ENCODE data around the gene TNFRSF14. TPM values are rescaled to one million over a fixed set of nuclear protein-coding genes. Genes with fewer than 3 reads are reported as not detected.

TNFRSF14 gene
- total and polyA plus RNA-seq, 2 donors (not counting 1 experiment from before 2014, with no cell fraction given): 239 to 427 TPM

DNA sequence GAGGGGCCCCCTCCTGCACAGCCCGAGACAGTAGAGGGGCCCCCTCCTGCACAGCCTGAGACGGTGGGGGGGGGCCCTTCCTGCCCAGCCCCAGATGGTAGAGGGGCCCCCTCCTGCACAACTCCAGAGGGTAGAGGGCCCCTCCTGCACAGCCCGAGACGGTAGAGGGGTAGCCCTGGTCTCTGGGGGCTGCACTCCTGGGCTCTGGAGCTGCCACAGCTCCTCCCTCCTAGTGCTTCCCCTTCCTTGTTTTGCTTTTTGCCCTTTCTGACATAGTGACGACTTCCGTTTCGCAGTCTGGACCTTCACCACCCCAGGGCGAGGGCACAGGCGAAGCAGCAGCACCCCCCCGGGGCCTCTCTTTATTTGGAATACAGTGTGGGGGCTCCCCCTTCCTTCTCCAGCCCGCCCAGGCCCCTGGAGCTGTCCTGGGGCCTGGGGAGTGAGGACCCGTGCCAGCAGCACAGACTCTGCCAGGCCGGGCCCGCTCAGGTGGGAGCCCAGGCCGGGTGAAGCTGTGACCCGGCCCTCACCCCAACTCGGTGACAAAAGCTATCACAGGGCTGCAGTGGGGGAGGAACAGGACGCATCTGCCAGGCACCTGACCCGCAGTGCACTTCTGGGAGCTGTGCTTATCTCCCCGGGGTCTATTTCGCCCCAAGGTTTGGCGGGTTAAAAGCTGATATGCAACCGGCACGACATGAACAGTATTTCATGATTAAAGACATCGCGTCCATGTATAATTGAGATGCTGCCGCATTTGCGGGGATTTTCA lies 29.3 kb downstream of the TNFRSF14 start:
- H3K4me3 ChIP-seq (ENCODE audit: control extremely low read depth in 1 of 5, extremely low read depth in 1 of 5, insufficient read depth in 1 of 5, low read depth in 2 of 5, low read length in 4 of 5): peak overlapping the region; percentile 63 to 81 (median 77)
- under 1% methylated on average over 25 of the region's 28 CpGs for WGBS (ENCODE audit: insufficient coverage)
- intact Hi-C loops (cut with micrococcal nuclease): loop anchor here (1.0 to 2.0 kb wide), 8 partner anchors 7 to 381 kb away; partner anchors contain the start of genes PANK4, PEX10 and TNFRSF14

More for the DNA sequence above, 29.3 kb downstream of the TNFRSF14 start:
- Mint-ChIP-seq H3K4me3 (peak overlapping the region; percentile 95), H3K27me3 (no peaks in the 10 kb centered on the region), H3K9me3 (ENCODE audit: insufficient read depth) (peaks cover 3% of the 10 kb centered on the region), H3K27ac (peak overlapping the region; percentile 99), H3K4me1 (peaks cover 49% of the 10 kb centered on the region)
- Histone ChIP-seq H4K20me1 (ENCODE audit: control insufficient read depth, insufficient read depth, low read length, poor library complexity, severe bottlenecking) (no peaks in the 10 kb centered on the region), H3K36me3 (replicated peaks in 1 of 2; ENCODE audit: control extremely low read depth in 1 of 2, control insufficient read depth in 1 of 2, extremely low read depth in 1 of 2, insufficient read depth in 2 of 2, low read length in 1 of 2) (peaks cover 0 to 5% of the 10 kb centered on the region in 2 experiments), H3K9ac (ENCODE audit: low read length) (peak overlapping the region; percentile 87), H2AFZ (ENCODE audit: insufficient read depth, low read depth, low read length, poor library complexity, severe bottlenecking) (peak overlapping the region; percentile 43), H3K4me2 (replicated peaks; ENCODE audit: low read depth, low read length, poor library complexity, severe bottlenecking) (peak overlapping the region; percentile 92), H3K9me3 (ENCODE audit: control extremely low read depth in 1 of 3, control insufficient read depth in 2 of 3, insufficient read depth in 1 of 3, low read length in 2 of 3) (peaks cover 0 to 16% (median 3%) of the 10 kb centered on the region in 3 donors), H3K79me2 (ENCODE audit: control insufficient read depth, insufficient read depth, low read length) (peaks cover 12% of the 10 kb centered on the region), H3K4me1 (ENCODE audit: control insufficient read depth in 2 of 2, insufficient read depth in 2 of 2, low read length in 2 of 2) (peaks cover 46 to 62% of the 10 kb centered on the region in 2 donors), H3K27ac (ENCODE audit: low read length in 2 of 2) (peak overlapping the region; percentile 98 to 99), H3K27me3 (replicated peaks in 1 of 4; ENCODE audit: control extremely low read depth in 1 of 4, control insufficient read depth in 3 of 4, insufficient read depth in 4 of 4, low read length in 3 of 4) (no peaks in the 10 kb centered on the region)
- CTCF ChIA-PET: interaction anchor here (0.7 to 3.9 kb wide), 16 partner anchors 9 to 390 kb away, joined by 3 to 55 read pairs (median 4); partner anchors contain the start of genes FAAP20, HES5, PANK4 and TNFRSF14
- peak; percentile 93 for DNase-seq
- TF ChIP-seq, protein P1, sequence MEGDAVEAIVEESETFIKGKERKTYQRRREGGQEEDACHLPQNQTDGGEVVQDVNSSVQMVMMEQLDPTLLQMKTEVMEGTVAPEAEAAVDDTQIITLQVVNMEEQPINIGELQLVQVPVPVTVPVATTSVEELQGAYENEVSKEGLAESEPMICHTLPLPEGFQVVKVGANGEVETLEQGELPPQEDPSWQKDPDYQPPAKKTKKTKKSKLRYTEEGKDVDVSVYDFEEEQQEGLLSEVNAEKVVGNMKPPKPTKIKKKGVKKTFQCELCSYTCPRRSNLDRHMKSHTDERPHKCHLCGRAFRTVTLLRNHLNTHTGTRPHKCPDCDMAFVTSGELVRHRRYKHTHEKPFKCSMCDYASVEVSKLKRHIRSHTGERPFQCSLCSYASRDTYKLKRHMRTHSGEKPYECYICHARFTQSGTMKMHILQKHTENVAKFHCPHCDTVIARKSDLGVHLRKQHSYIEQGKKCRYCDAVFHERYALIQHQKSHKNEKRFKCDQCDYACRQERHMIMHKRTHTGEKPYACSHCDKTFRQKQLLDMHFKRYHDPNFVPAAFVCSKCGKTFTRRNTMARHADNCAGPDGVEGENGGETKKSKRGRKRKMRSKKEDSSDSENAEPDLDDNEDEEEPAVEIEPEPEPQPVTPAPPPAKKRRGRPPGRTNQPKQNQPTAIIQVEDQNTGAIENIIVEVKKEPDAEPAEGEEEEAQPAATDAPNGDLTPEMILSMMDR (IDR thresholded peaks at IDR 0.05): no peak
- TF ChIP-seq EZH2 (IDR thresholded peaks at IDR 0.05; ENCODE audit: borderline replicate concordance, insufficient read depth, low read depth, low read length, poor library complexity, severe bottlenecking): no peak
- ATAC-seq (ENCODE audit: low read depth): peak; percentile 54
- POLR2A ChIA-PET: interaction anchor here (0.6 to 4.4 kb wide), 17 partner anchors 8 to 394 kb away, joined by 3 to 88 read pairs (median 5); partner anchors contain the start of genes FAAP20, MORN1, PANK4 and RER1

Data from B cell (primary cell).